ENCODE results near the gene PPP6R1. TPM values are rescaled to one million over a fixed set of nuclear protein-coding genes. Genes with fewer than 3 reads are reported as not detected.

Gene PPP6R1
- total and polyA plus RNA-seq, 2 of the 13 experiments (the other 11 are each of a cell fraction or from before 2014, with no cell fraction given): 25.8 to 54.0 TPM

DNA sequence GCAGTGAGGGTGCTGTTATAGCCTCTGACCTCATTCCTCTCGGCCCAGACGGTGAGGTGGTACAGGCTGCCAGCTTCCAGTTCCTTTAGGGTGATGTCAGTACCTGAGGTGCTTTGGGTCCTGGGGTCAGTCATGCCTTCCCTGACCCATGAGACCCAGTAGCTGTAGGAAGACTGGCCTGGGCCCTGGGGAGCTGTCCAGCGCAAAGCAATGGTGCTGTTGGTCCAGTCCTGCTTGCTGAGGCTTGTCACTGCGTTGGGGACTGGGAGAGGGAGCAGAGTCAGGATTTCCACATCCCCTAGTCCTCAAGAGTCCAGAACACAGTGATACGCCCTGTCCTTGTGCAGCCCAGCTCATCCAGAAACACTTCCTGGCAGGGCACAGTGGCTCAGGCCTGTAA is 60.2 kb downstream of the PPP6R1 start:
- no peaks in the 10 kb centered on the region for H3K79me2 ChIP-seq (ENCODE audit: insufficient read depth, low read length)
- no peak overlapping the region for H3K9ac ChIP-seq (ENCODE audit: insufficient read depth, low read depth, low read length)
- CTCF ChIA-PET (ENCODE audit: low intra/inter-chr PET ratio, low total read pairs): no interaction called here
- peaks cover 4% of the 10 kb centered on the region; the same call in 1 of the 2 replicates for H4K20me1 ChIP-seq (ENCODE audit: insufficient read depth, low read length)
- H3K27ac ChIP-seq (ENCODE audit: extremely low read length, insufficient read depth, low read length): no peak overlapping the region
- POLR2A ChIA-PET: interaction anchor here (0.8 to 6.1 kb wide), 4 partner anchors 8 to 209 kb away, joined by 4 to 28 read pairs (median 6); partner anchors contain the start of genes PTPRH and UBE2S
- FAIRE-seq (no peak), DNase-seq (ENCODE audit: low spot score) (no peak), ATAC-seq (no peak; the same call in 2 of the 3 replicates)
- H3K4me2 ChIP-seq (ENCODE audit: low read depth, low read length): no peak overlapping the region
- intact Hi-C loops (cut with micrococcal nuclease; ENCODE audit: unreplicated experiment) (no loop called here), in situ Hi-C loops (cut with HindIII; ENCODE audit: extremely low pct_ligation_motif_present, low pct_unique_long_range_greater_than_20kb) (no loop called here)
- H3K9me3 ChIP-seq (ENCODE audit: low read length): no peaks in the 10 kb centered on the region
- no TSS peak for BruUV-seq (replicated peaks)
- no peak overlapping the region for H3K4me3 ChIP-seq (replicated peaks in 1 of 3; ENCODE audit: insufficient read depth in 1 of 3, low read depth in 2 of 3, low read length in 3 of 3)
- H3K36me3 ChIP-seq (replicated peaks in 1 of 2; ENCODE audit: control insufficient read depth in 1 of 2, insufficient read depth in 2 of 2, low read length in 2 of 2): peaks cover 25 to 73% of the 10 kb centered on the region in 2 experiments
- 94% methylated on average over 2 of the region's 5 CpGs for WGBS (ENCODE audit: low lambda C conversion rate)
- H2AFZ ChIP-seq (ENCODE audit: low read length): no peak overlapping the region
- H3K4me1 ChIP-seq (ENCODE audit: insufficient read depth, low read length): peaks cover 7% of the 10 kb centered on the region
- H3K27me3 ChIP-seq (ENCODE audit: control insufficient read depth in 1 of 2, insufficient read depth in 2 of 2, low read length in 2 of 2): no peaks in the 10 kb centered on the region
- TF ChIP-seq ZNF773 (CRISPR knock-in tag; IDR thresholded peaks at IDR 0.05; ENCODE audit: borderline replicate concordance) (no peak), KDM5A (IDR thresholded peaks at IDR 0.05; ENCODE audit: borderline replicate concordance, low read length) (no peak), ZNF747 (CRISPR knock-in tag; IDR thresholded peaks at IDR 0.05; ENCODE audit: borderline replicate concordance) (no peak), ZNF17 (CRISPR knock-in tag; IDR thresholded peaks at IDR 0.05) (no peak), ERF (CRISPR knock-in tag; IDR thresholded peaks at IDR 0.05) (no peak), ZNF282 (IDR thresholded peaks at IDR 0.05; ENCODE audit: partially characterized antibody) (no peak)
- TF ChIP-seq, protein P1, sequence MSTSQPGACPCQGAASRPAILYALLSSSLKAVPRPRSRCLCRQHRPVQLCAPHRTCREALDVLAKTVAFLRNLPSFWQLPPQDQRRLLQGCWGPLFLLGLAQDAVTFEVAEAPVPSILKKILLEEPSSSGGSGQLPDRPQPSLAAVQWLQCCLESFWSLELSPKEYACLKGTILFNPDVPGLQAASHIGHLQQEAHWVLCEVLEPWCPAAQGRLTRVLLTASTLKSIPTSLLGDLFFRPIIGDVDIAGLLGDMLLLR (CRISPR knock-in tag; IDR thresholded peaks at IDR 0.05): no peak
- TF ChIP-seq, protein P2, sequence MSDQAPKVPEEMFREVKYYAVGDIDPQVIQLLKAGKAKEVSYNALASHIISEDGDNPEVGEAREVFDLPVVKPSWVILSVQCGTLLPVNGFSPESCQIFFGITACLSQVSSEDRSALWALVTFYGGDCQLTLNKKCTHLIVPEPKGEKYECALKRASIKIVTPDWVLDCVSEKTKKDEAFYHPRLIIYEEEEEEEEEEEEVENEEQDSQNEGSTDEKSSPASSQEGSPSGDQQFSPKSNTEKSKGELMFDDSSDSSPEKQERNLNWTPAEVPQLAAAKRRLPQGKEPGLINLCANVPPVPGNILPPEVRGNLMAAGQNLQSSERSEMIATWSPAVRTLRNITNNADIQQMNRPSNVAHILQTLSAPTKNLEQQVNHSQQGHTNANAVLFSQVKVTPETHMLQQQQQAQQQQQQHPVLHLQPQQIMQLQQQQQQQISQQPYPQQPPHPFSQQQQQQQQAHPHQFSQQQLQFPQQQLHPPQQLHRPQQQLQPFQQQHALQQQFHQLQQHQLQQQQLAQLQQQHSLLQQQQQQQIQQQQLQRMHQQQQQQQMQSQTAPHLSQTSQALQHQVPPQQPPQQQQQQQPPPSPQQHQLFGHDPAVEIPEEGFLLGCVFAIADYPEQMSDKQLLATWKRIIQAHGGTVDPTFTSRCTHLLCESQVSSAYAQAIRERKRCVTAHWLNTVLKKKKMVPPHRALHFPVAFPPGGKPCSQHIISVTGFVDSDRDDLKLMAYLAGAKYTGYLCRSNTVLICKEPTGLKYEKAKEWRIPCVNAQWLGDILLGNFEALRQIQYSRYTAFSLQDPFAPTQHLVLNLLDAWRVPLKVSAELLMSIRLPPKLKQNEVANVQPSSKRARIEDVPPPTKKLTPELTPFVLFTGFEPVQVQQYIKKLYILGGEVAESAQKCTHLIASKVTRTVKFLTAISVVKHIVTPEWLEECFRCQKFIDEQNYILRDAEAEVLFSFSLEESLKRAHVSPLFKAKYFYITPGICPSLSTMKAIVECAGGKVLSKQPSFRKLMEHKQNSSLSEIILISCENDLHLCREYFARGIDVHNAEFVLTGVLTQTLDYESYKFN (CRISPR knock-in tag; conservative IDR thresholded peaks at IDR 0.05): no peak
- TF ChIP-seq, protein P3, sequence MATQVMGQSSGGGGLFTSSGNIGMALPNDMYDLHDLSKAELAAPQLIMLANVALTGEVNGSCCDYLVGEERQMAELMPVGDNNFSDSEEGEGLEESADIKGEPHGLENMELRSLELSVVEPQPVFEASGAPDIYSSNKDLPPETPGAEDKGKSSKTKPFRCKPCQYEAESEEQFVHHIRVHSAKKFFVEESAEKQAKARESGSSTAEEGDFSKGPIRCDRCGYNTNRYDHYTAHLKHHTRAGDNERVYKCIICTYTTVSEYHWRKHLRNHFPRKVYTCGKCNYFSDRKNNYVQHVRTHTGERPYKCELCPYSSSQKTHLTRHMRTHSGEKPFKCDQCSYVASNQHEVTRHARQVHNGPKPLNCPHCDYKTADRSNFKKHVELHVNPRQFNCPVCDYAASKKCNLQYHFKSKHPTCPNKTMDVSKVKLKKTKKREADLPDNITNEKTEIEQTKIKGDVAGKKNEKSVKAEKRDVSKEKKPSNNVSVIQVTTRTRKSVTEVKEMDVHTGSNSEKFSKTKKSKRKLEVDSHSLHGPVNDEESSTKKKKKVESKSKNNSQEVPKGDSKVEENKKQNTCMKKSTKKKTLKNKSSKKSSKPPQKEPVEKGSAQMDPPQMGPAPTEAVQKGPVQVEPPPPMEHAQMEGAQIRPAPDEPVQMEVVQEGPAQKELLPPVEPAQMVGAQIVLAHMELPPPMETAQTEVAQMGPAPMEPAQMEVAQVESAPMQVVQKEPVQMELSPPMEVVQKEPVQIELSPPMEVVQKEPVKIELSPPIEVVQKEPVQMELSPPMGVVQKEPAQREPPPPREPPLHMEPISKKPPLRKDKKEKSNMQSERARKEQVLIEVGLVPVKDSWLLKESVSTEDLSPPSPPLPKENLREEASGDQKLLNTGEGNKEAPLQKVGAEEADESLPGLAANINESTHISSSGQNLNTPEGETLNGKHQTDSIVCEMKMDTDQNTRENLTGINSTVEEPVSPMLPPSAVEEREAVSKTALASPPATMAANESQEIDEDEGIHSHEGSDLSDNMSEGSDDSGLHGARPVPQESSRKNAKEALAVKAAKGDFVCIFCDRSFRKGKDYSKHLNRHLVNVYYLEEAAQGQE (IDR thresholded peaks at IDR 0.05; ENCODE audit: borderline replicate concordance in 1 of 2, low read depth in 1 of 2, low read length in 2 of 2): peak; percentile 49 to 84
- TF ChIP-seq, protein P4, sequence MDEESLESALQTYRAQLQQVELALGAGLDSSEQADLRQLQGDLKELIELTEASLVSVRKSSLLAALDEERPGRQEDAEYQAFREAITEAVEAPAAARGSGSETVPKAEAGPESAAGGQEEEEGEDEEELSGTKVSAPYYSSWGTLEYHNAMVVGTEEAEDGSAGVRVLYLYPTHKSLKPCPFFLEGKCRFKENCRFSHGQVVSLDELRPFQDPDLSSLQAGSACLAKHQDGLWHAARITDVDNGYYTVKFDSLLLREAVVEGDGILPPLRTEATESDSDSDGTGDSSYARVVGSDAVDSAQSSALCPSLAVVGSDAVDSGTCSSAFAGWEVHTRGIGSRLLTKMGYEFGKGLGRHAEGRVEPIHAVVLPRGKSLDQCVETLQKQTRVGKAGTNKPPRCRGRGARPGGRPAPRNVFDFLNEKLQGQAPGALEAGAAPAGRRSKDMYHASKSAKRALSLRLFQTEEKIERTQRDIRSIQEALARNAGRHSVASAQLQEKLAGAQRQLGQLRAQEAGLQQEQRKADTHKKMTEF (CRISPR knock-in tag; IDR thresholded peaks at IDR 0.05): no peak
